ENCODE data around the gene PTPRU. TPM values are rescaled to one million over a fixed set of nuclear protein-coding genes. Genes with fewer than 3 reads are reported as not detected.

Gene PTPRU
- total RNA-seq, 1 experiment from 2014 or later = 41.4 TPM

DNA sequence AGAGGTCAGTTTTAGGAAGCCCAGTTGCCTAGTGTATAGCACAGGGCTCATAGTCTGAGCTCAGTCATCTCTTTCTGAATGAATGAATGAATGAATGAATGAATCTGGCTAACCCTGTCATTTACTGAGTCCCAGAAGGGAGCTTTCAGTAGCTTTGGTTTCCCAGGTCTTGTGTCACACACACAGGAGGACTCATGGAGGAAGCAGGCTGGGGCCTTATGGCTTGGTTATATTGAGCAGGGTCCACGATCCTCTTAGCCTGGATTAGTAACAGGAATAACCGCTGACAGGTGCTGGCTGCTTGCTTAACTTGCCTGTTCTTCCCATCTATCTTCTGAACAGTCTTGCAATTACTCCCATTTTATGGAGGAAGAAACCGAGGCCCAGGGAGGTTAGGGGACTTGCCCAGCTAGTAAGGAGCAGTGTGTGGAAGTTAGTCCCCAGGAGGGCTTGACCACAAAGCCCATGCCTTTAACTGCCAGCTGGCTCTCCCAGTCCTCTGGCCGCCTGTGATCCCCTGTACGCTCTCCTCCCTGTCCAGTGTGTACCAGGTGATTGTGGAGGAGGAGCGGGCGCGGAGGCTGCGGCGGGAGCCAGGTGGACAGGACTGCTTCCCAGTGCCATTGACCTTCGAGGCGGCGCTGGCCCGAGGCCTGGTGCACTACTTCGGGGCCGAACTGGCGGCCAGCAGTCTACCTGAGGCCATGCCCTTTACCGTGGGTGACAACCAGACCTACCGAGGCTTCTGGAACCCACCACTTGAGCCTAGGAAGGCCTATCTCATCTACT lies 46.0 kb downstream of the PTPRU start:
- no peak for DNase-seq
- no peak overlapping the region for H3K4me3 ChIP-seq (ENCODE audit: low read depth, low read length)

GRCh38 chr1:29282924-29283803 lies 46.8 kb downstream of the PTPRU start:
- Histone ChIP-seq H3K4me1 (peaks cover 7% of the 10 kb centered on the region), H3K36me3 (ENCODE audit: control insufficient read depth, insufficient read depth, low read length) (no peaks in the 10 kb centered on the region; the same call in 1 of the 2 replicates), H3K4me3 (ENCODE audit: low read depth, low read length) (no peak overlapping the region), H3K9me3 (no peaks in the 10 kb centered on the region), H3K27me3 (replicated peaks; ENCODE audit: control insufficient read depth, insufficient read depth, low read length) (no peaks in the 10 kb centered on the region)
- H3K9me3 Mint-ChIP-seq (ENCODE audit: unreplicated experiment) = no peaks in the 10 kb centered on the region
- peaks cover 4% of the 10 kb centered on the region for H3K36me3 Mint-ChIP-seq (ENCODE audit: insufficient read depth, unreplicated experiment)
- peak overlapping the region; percentile 28 for H3K4me3 Mint-ChIP-seq (ENCODE audit: unreplicated experiment)
- ChIA-PET CTCF (no interaction called here), POLR2A (no interaction called here)
- TF ChIP-seq CTCF (IDR thresholded peaks at IDR 0.05; ENCODE audit: insufficient read depth in 1 of 2, low read depth in 1 of 2, low read length in 1 of 2, severe bottlenecking in 1 of 2, unreplicated experiment in 1 of 2) = no peak
- H3K27ac Mint-ChIP-seq (ENCODE audit: unreplicated experiment) = no peak overlapping the region
- BruUV-seq (replicated peaks) = no TSS peak
- peak; percentile 70 to 92 for DNase-seq
- intact Hi-C loops (cut with micrococcal nuclease; ENCODE audit: unreplicated experiment) = loop anchor here (1.0 kb wide), 1 partner anchor 12 kb away; no protein-coding TSS in a partner anchor
- no peaks in the 10 kb centered on the region for H3K4me1 Mint-ChIP-seq (ENCODE audit: low read depth, unreplicated experiment)
- H3K27me3 Mint-ChIP-seq (ENCODE audit: insufficient read depth, unreplicated experiment) = no peaks in the 10 kb centered on the region

More for the DNA sequence above, 46.0 kb downstream of the PTPRU start:
- no peak overlapping the region for H3K4me3 Mint-ChIP-seq (ENCODE audit: unreplicated experiment)
- H3K36me3 Mint-ChIP-seq (ENCODE audit: insufficient read depth, unreplicated experiment) = no peaks in the 10 kb centered on the region
- POLR2A ChIA-PET = no interaction called here
- no peaks in the 10 kb centered on the region for H3K9me3 Mint-ChIP-seq (ENCODE audit: unreplicated experiment)
- Histone ChIP-seq H3K4me1 (peaks cover 7% of the 10 kb centered on the region), H3K27me3 (replicated peaks; ENCODE audit: control insufficient read depth, insufficient read depth, low read length) (no peaks in the 10 kb centered on the region), H3K9me3 (no peaks in the 10 kb centered on the region), H3K36me3 (ENCODE audit: control insufficient read depth, insufficient read depth, low read length) (no peaks in the 10 kb centered on the region; the same call in 1 of the 2 replicates)
- intact Hi-C loops (cut with micrococcal nuclease; ENCODE audit: unreplicated experiment) = no loop called here
- CTCF ChIA-PET = no interaction called here
- no TSS peak for BruUV-seq (replicated peaks)
- no peak for TF ChIP-seq CTCF (IDR thresholded peaks at IDR 0.05; ENCODE audit: insufficient read depth in 1 of 2, low read depth in 1 of 2, low read length in 1 of 2, severe bottlenecking in 1 of 2, unreplicated experiment in 1 of 2)
- H3K27me3 Mint-ChIP-seq (ENCODE audit: insufficient read depth, unreplicated experiment) = no peaks in the 10 kb centered on the region
- no peaks in the 10 kb centered on the region for H3K4me1 Mint-ChIP-seq (ENCODE audit: low read depth, unreplicated experiment)
- no peak overlapping the region for H3K27ac Mint-ChIP-seq (ENCODE audit: unreplicated experiment)

DNA sequence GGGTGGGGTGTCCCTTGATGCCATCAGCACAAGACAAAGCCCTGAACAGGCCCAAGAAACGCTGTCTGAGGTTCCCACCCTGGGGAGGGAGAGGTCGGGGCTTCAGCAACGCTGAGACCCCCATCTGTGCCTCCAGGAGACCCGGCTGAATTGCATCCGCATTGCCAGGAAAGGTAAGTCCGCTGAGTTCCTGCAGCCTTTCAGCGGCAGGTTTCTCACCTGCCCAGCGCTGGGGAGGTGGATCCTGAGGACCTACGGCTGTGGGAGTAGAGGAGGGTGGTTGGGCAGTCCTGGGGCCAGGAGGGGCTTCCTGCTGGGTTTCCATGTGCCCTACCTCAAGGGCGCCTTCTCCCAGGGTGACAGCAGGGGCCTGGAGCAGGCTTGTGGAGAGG lies 47.5 kb downstream of the PTPRU start:
- Mint-ChIP-seq H3K36me3 (ENCODE audit: insufficient read depth, unreplicated experiment) (peaks cover 4% of the 10 kb centered on the region), H3K4me3 (ENCODE audit: unreplicated experiment) (no peak overlapping the region), H3K9me3 (ENCODE audit: unreplicated experiment) (no peaks in the 10 kb centered on the region), H3K4me1 (ENCODE audit: low read depth, unreplicated experiment) (no peaks in the 10 kb centered on the region), H3K27ac (ENCODE audit: unreplicated experiment) (no peak overlapping the region), H3K27me3 (ENCODE audit: insufficient read depth, unreplicated experiment) (no peaks in the 10 kb centered on the region)
- intact Hi-C loops (cut with micrococcal nuclease; ENCODE audit: unreplicated experiment) = loop anchor here (1.0 kb wide), 1 partner anchor 12 kb away; no protein-coding TSS in a partner anchor
- ChIA-PET CTCF (no interaction called here), POLR2A (no interaction called here)
- Histone ChIP-seq H3K27me3 (replicated peaks; ENCODE audit: control insufficient read depth, insufficient read depth, low read length) (no peaks in the 10 kb centered on the region), H3K36me3 (ENCODE audit: control insufficient read depth, insufficient read depth, low read length) (no peaks in the 10 kb centered on the region; the same call in 1 of the 2 replicates), H3K4me1 (peaks cover 7% of the 10 kb centered on the region), H3K4me3 (ENCODE audit: low read depth, low read length) (no peak overlapping the region), H3K9me3 (no peaks in the 10 kb centered on the region)
- BruUV-seq (replicated peaks) = no TSS peak
- TF ChIP-seq CTCF (IDR thresholded peaks at IDR 0.05; ENCODE audit: insufficient read depth in 1 of 2, low read depth in 1 of 2, low read length in 1 of 2, severe bottlenecking in 1 of 2, unreplicated experiment in 1 of 2) = no peak
- DNase-seq = no peak
